GM23338 (cell line): ENCODE data around the gene UBE2J1. TPM values are rescaled to one million over a fixed set of nuclear protein-coding genes. Genes with fewer than 3 reads are reported as not detected.

Experiments
- ATAC-seq: fragments of 200-7000 bp; cut with Tn5 transposase; 3 replicates; pipeline ENCODE4 v1.9.1; 2020
- DNase-seq: peaks from one replicate; pipeline ENCODE4 v3.0.0-alpha.2; 2015; ENCODE audit warnings: low spot score
- H2AFZ ChIP-seq: fragments of 200-600 bp; sonication (generic); 2 replicates; pipeline ENCODE4 v1.8.0; 2016; ENCODE audit warnings: antibody characterized with exemption, mild to moderate bottlenecking, moderate library complexity
- H3F3A ChIP-seq: fragments of 200-600 bp; sonication (generic); replicated peaks from 2 replicates; pipeline ENCODE4 v1.8.0; 2017; ENCODE audit warnings: antibody characterized with exemption, mixed run types, low read depth
- H3K27ac ChIP-seq: fragments of 200-600 bp; sonication (generic); 2 replicates; pipeline ENCODE4 v1.6.1; 2016; ENCODE audit warnings: low read depth
- H3K27me3 ChIP-seq: fragments of 200-600 bp; sonication (generic); 2 replicates; pipeline ENCODE4 v1.8.0; 2016; ENCODE audit warnings: mild to moderate bottlenecking, mixed run types, moderate library complexity; ENCODE audit not compliant: insufficient read depth
- H3K36me3 ChIP-seq: fragments of 200-600 bp; sonication (generic); 2 replicates; pipeline ENCODE4 v1.8.0; 2016; ENCODE audit warnings: mild to moderate bottlenecking; ENCODE audit not compliant: insufficient read depth
- H3K4me1 ChIP-seq: fragments of 200-600 bp; sonication (generic); 2 replicates; pipeline ENCODE4 v1.8.0; 2016; ENCODE audit warnings: mild to moderate bottlenecking, moderate library complexity; ENCODE audit not compliant: insufficient read depth
- H3K4me2 ChIP-seq: fragments of 200-600 bp; sonication (generic); 2 replicates; pipeline ENCODE4 v1.7.1; 2017; ENCODE audit warnings: mixed run types
- H3K4me3 ChIP-seq: fragments of 200-600 bp; sonication (generic); 2 replicates; pipeline ENCODE4 v1.6.1; 2016; ENCODE audit warnings: mixed run types
- H3K79me2 ChIP-seq: fragments of 200-600 bp; sonication (generic); replicated peaks from 2 replicates; pipeline ENCODE4 v1.8.0; 2017; ENCODE audit warnings: mild to moderate bottlenecking; ENCODE audit not compliant: insufficient read depth
- H3K9me2 ChIP-seq: fragments of 200-600 bp; sonication (generic); 2 replicates; pipeline ENCODE4 v1.8.0; 2017; ENCODE audit not compliant: insufficient read depth
- H4K20me1 ChIP-seq: fragments of 200-600 bp; sonication (generic); replicated peaks from 2 replicates; pipeline ENCODE4 v1.8.0; 2017; ENCODE audit warnings: mild to moderate bottlenecking; ENCODE audit not compliant: insufficient read depth
- H3K27ac Mint-ChIP-seq: 2 replicates; pipeline ENCODE4 v1.8.0; 2020; ENCODE audit warnings: inconsistent platforms, mild to moderate bottlenecking, moderate library complexity, mixed read lengths
- H3K27me3 Mint-ChIP-seq: 3 replicates; pipeline ENCODE4 v1.8.0; 2022; ENCODE audit warnings: low read depth, mild to moderate bottlenecking, moderate library complexity, mixed read lengths, inconsistent platforms; ENCODE audit not compliant: insufficient read depth, poor library complexity
- H3K36me3 Mint-ChIP-seq: 3 replicates; pipeline ENCODE4 v1.8.0; 2021; ENCODE audit warnings: low read depth, mild to moderate bottlenecking, inconsistent platforms, moderate library complexity, mixed read lengths
- H3K4me1 Mint-ChIP-seq: 3 replicates; pipeline ENCODE4 v1.8.0; 2020; ENCODE audit warnings: mild to moderate bottlenecking, inconsistent platforms, mixed read lengths
- H3K4me3 Mint-ChIP-seq: 3 replicates; pipeline ENCODE4 v1.8.0; 2021; ENCODE audit warnings: moderate library complexity, mild to moderate bottlenecking, inconsistent platforms, mixed read lengths
- H3K9me3 Mint-ChIP-seq: 3 replicates; pipeline ENCODE4 v1.8.0; 2020; ENCODE audit warnings: moderate library complexity, mild to moderate bottlenecking, inconsistent platforms, mixed read lengths
- CREB1 ChIP-seq: fragments of 250-450 bp; sonication (Bioruptor Pico); IDR thresholded peaks from 2 replicates; pipeline ENCODE4 v1.5.0; 2020; ENCODE audit warnings: low read depth, mild to moderate bottlenecking, moderate library complexity
- CTCF ChIP-seq, 2 experiments: fragments of 200-600 bp in 1 of 2; sonication (generic) in 1 of 2; conservative IDR thresholded peaks; 2 replicates each; pipeline versions ENCODE4 v1.5.1 to v1.6.1; 2016 to 2017; ENCODE audit warnings: antibody characterized with exemption in 2 of 2, low read depth in 2 of 2, mild to moderate bottlenecking in 2 of 2, moderate library complexity in 1 of 2
- ETS1 ChIP-seq: IDR thresholded peaks from 2 replicates; pipeline ENCODE4 v1.6.1; 2016; ENCODE audit warnings: antibody characterized with exemption
- EZH2 ChIP-seq: fragments of 200-600 bp; sonication (generic); IDR thresholded peaks from one replicate; pipeline ENCODE4 v1.8.0; 2017; ENCODE audit warnings: antibody characterized with exemption, mild to moderate bottlenecking, low read depth; ENCODE audit not compliant: unreplicated experiment
- EZH2phosphoT487 ChIP-seq: fragments of 200-600 bp; sonication (generic); IDR thresholded peaks from one replicate; pipeline ENCODE4 v1.8.1; 2018; ENCODE audit warnings: antibody characterized with exemption; ENCODE audit not compliant: unreplicated experiment
- JUNB ChIP-seq: IDR thresholded peaks from one replicate; pipeline ENCODE4 v1.6.1; 2016; ENCODE audit warnings: antibody characterized with exemption; ENCODE audit not compliant: unreplicated experiment
- NANOG ChIP-seq: IDR thresholded peaks from 2 replicates; pipeline ENCODE4 v1.6.1; 2016; ENCODE audit warnings: antibody characterized with exemption, borderline replicate concordance
- POLR2AphosphoS5 ChIP-seq: IDR thresholded peaks from 2 replicates; pipeline ENCODE4 v1.6.1; 2016; ENCODE audit warnings: antibody characterized with exemption, low read depth
- REST ChIP-seq: IDR thresholded peaks from one replicate; pipeline ENCODE4 v1.6.1; 2018; ENCODE audit warnings: antibody characterized with exemption; ENCODE audit not compliant: unreplicated experiment
- STAT1 ChIP-seq: IDR thresholded peaks from one replicate; pipeline ENCODE4 v1.6.1; 2016; ENCODE audit warnings: antibody characterized with exemption; ENCODE audit not compliant: unreplicated experiment
- ZNF114 ChIP-seq: fragments of 250-450 bp; sonication (Bioruptor Pico); IDR thresholded peaks from 2 replicates; pipeline ENCODE4 v1.5.0; 2020; ENCODE audit warnings: mild to moderate bottlenecking, moderate library complexity
- ZNF331 ChIP-seq: fragments of 250-450 bp; sonication (Bioruptor Pico); IDR thresholded peaks from 2 replicates; pipeline ENCODE4 v1.5.0; 2020; ENCODE audit warnings: low read depth, mild to moderate bottlenecking, moderate library complexity
- ZNF462 ChIP-seq: fragments of 250-450 bp; sonication (Bioruptor Pico); IDR thresholded peaks from 2 replicates; pipeline ENCODE4 v1.5.0; 2020; ENCODE audit warnings: mild to moderate bottlenecking, moderate library complexity
- polyA plus RNA-seq: library from polyadenylated mRNA; unstranded; fragments of >200 nt; fragmentation: Nextera tagmentation; extraction: Ambion mirVana; gene quantifications from 2 replicates; pipeline ENCODE4 v1.2.1, GENCODE V29; 2016
- total RNA-seq: library from RNA; depleted of rRNA; stranded (reverse); fragments of >200 nt; shearing (Covaris generic); gene quantifications from 2 replicates; pipeline ENCODE4 v1.2.3, GENCODE V29; 2014

UBE2J1 gene
- total and polyA plus RNA-seq, 2 experiments from 2014 or later = 7.5 to 13.1 TPM

GRCh38 chr6:89356642-89357170 lies 4.2 kb upstream of the UBE2J1 start:
- no peak overlapping the region for H3K4me3 ChIP-seq
- H3K4me1 Mint-ChIP-seq = peaks cover 17% of the 10 kb centered on the region
- no peak for DNase-seq
- H3F3A ChIP-seq = peaks cover 4% of the 10 kb centered on the region; the same call in 1 of the 2 replicates
- H3K4me1 ChIP-seq = peaks cover 8% of the 10 kb centered on the region; the same call in 1 of the 2 replicates
- no peak overlapping the region for H3K27ac ChIP-seq
- H3K36me3 Mint-ChIP-seq = no peaks in the 10 kb centered on the region
- H4K20me1 ChIP-seq = no peaks in the 10 kb centered on the region
- H3K4me2 ChIP-seq = no peak overlapping the region
- TF ChIP-seq ZNF114 (CRISPR knock-in tag) (no peak), ETS1 (no peak), JUNB (no peak), ZNF462 (CRISPR knock-in tag) (no peak), ZNF331 (CRISPR knock-in tag) (no peak), NANOG (no peak), CTCF (conservative IDR thresholded peaks at IDR 0.05; ENCODE audit: low read depth in 2 of 2) (no peak), STAT1 (no peak), EZH2 (no peak), REST (no peak), EZH2phosphoT487 (no peak), POLR2AphosphoS5 (no peak), CREB1 (CRISPR knock-in tag) (no peak)
- H3K79me2 ChIP-seq = no peaks in the 10 kb centered on the region
- H3K27me3 ChIP-seq = peaks cover 20% of the 10 kb centered on the region
- no peak overlapping the region for H2AFZ ChIP-seq
- H3K9me2 ChIP-seq = no peaks in the 10 kb centered on the region
- no peaks in the 10 kb centered on the region for H3K36me3 ChIP-seq
- H3K4me3 Mint-ChIP-seq = no peak overlapping the region
- ATAC-seq = no peak
- peaks cover 17% of the 10 kb centered on the region for H3K27me3 Mint-ChIP-seq
- no peak overlapping the region for H3K27ac Mint-ChIP-seq
- H3K9me3 Mint-ChIP-seq = no peaks in the 10 kb centered on the region
